Neural cell (in vitro differentiated cells): ENCODE results near the gene UBE2I. TPM values are rescaled to one million over a fixed set of nuclear protein-coding genes. Genes with fewer than 3 reads are reported as not detected.

ENCODE experiments used
- H2AFZ ChIP-seq: fragments of 200-600, 300-800 bp; sonication (generic), shearing (Covaris generic); 2 replicates; pipeline ENCODE4 v1.6.0; 2014; ENCODE audit warnings: low read depth, mild to moderate bottlenecking, antibody characterized with exemption, low read length, moderate library complexity
- H3F3A ChIP-seq: fragments of 200-600 bp; shearing (Covaris generic); 2 replicates; pipeline ENCODE4 v1.6.1; 2016; ENCODE audit warnings: mild to moderate bottlenecking, moderate library complexity, mixed read lengths, antibody characterized with exemption, low read length; ENCODE audit not compliant: insufficient read depth, poor library complexity, severe bottlenecking
- H3K27ac ChIP-seq: fragments of 200-600, 300-800 bp; sonication (generic), shearing (Covaris generic); 2 replicates; pipeline ENCODE4 v1.5.1; 2014; ENCODE audit warnings: mild to moderate bottlenecking, low read length, moderate library complexity
- H3K27me3 ChIP-seq: fragments of 300-800, 200-600 bp; sonication (generic), shearing (Covaris generic); 2 replicates; pipeline ENCODE4 v1.6.0; 2014; ENCODE audit warnings: mild to moderate bottlenecking, low read depth, low read length, moderate library complexity; ENCODE audit not compliant: insufficient read depth
- H3K36me3 ChIP-seq: fragments of 300-800, 200-600 bp; sonication (generic), shearing (Covaris generic); 2 replicates; pipeline ENCODE4 v1.5.1; 2014; ENCODE audit warnings: mild to moderate bottlenecking, antibody characterized with exemption, low read length, moderate library complexity; ENCODE audit not compliant: insufficient read depth
- H3K4me2 ChIP-seq: fragments of 300-800, 200-600 bp; sonication (generic), shearing (Covaris generic); 2 replicates; pipeline ENCODE4 v1.6.0; 2014; ENCODE audit warnings: mild to moderate bottlenecking, low read length
- H3K4me3 ChIP-seq: fragments of 300-800, 200-600 bp; sonication (generic), shearing (Covaris generic); 2 replicates; pipeline ENCODE4 v1.5.1; 2014; ENCODE audit warnings: mild to moderate bottlenecking, low read length, moderate library complexity
- H3K79me2 ChIP-seq: fragments of 200-600 bp; shearing (Covaris generic); replicated peaks from 2 replicates; pipeline ENCODE4 v1.6.0; 2014; ENCODE audit warnings: mild to moderate bottlenecking, low read length, moderate library complexity; ENCODE audit not compliant: insufficient read depth
- H3K9ac ChIP-seq: fragments of 300-800, 200-600 bp; sonication (generic), shearing (Covaris generic); 2 replicates; pipeline ENCODE4 v1.6.1; 2016; ENCODE audit warnings: mild to moderate bottlenecking, low read length, mixed read lengths
- H3K9me2 ChIP-seq: fragments of 200-600 bp; shearing (Covaris generic); 2 replicates; pipeline ENCODE4 v1.6.1; 2016; ENCODE audit warnings: mild to moderate bottlenecking, low read length, mixed read lengths; ENCODE audit not compliant: insufficient read depth
- H3K9me3 ChIP-seq: fragments of 200-600, 300-800 bp; sonication (generic), shearing (Covaris generic); 2 replicates; pipeline ENCODE4 v1.6.1; 2016; ENCODE audit warnings: mild to moderate bottlenecking, mixed run types, low read length, moderate library complexity, mixed read lengths
- H4K20me1 ChIP-seq: fragments of 200-600 bp; shearing (Covaris generic); 2 replicates; pipeline ENCODE4 v1.6.1; 2016; ENCODE audit warnings: mild to moderate bottlenecking, mixed run types; ENCODE audit not compliant: insufficient read depth
- CTCF ChIP-seq: fragments of 450-650 bp; IDR thresholded peaks from 2 replicates; pipeline ENCODE4 v1.5.1; 2014; ENCODE audit warnings: antibody characterized with exemption, mild to moderate bottlenecking, moderate library complexity; ENCODE audit not compliant: poor library complexity, severe bottlenecking
- EP300 ChIP-seq: fragments of 450-650 bp; conservative IDR thresholded peaks from 2 replicates; pipeline ENCODE4 v1.6.1; 2014; ENCODE audit warnings: antibody characterized with exemption, mild to moderate bottlenecking, moderate library complexity; ENCODE audit not compliant: poor library complexity, severe bottlenecking
- EZH2 ChIP-seq: fragments of 200-600, 300-800 bp; shearing (Covaris generic), sonication (generic); IDR thresholded peaks from 2 replicates; pipeline ENCODE4 v1.6.1; 2014; ENCODE audit warnings: antibody characterized with exemption, low read length, borderline replicate concordance, mild to moderate bottlenecking; ENCODE audit not compliant: insufficient read depth, poor library complexity, severe bottlenecking
- MXI1 ChIP-seq: fragments of 450-650 bp; conservative IDR thresholded peaks from 2 replicates; pipeline ENCODE4 v1.6.1; 2014; ENCODE audit warnings: antibody characterized with exemption, mild to moderate bottlenecking; ENCODE audit not compliant: poor library complexity, severe bottlenecking
- POLR2AphosphoS5 ChIP-seq: IDR thresholded peaks from 2 replicates; pipeline ENCODE4 v1.6.1; 2012
- RAD21 ChIP-seq: fragments of 450-650 bp; conservative IDR thresholded peaks from 2 replicates; pipeline ENCODE4 v1.6.1; 2014; ENCODE audit warnings: antibody characterized with exemption, mild to moderate bottlenecking, moderate library complexity
- REST ChIP-seq: IDR thresholded peaks from 2 replicates; pipeline ENCODE4 v1.6.1; 2012; ENCODE audit warnings: borderline replicate concordance
- SMC3 ChIP-seq: fragments of 450-650 bp; conservative IDR thresholded peaks from 2 replicates; pipeline ENCODE4 v1.6.1; 2014; ENCODE audit warnings: antibody characterized with exemption, mild to moderate bottlenecking, moderate library complexity; ENCODE audit not compliant: poor library complexity
- TAF1 ChIP-seq: IDR thresholded peaks from 2 replicates; pipeline ENCODE4 v1.6.1; 2012; ENCODE audit warnings: low read depth
- polyA plus RNA-seq: library from polyadenylated mRNA; depleted of rRNA; stranded (reverse); fragments of >200 nt; gene quantifications from 2 replicates; pipeline ENCODE4 v1.2.3, GENCODE V29; 2014

UBE2I gene
- polyA plus RNA-seq, 1 donor from 2014 or later: 111 TPM

GRCh38 chr16:1274767-1275166 is 34.7 kb upstream of the UBE2I start:
- H3K4me2 ChIP-seq: no peak overlapping the region
- H3K27ac ChIP-seq: no peak overlapping the region
- TF ChIP-seq POLR2AphosphoS5: no peak
- no peak for TF ChIP-seq RAD21
- no peak for TF ChIP-seq EP300
- no peak for TF ChIP-seq TAF1
- no peak for TF ChIP-seq MXI1
- TF ChIP-seq REST: no peak
- no peak for TF ChIP-seq EZH2
- TF ChIP-seq CTCF: no peak
- no peak for TF ChIP-seq SMC3
- H4K20me1 ChIP-seq: no peaks in the 10 kb centered on the region
- H3K36me3 ChIP-seq: no peaks in the 10 kb centered on the region
- no peaks in the 10 kb centered on the region for H3K79me2 ChIP-seq
- H3K9me2 ChIP-seq: no peaks in the 10 kb centered on the region
- no peaks in the 10 kb centered on the region for H3F3A ChIP-seq
- H3K27me3 ChIP-seq: no peaks in the 10 kb centered on the region
- H3K9ac ChIP-seq: no peak overlapping the region
- H3K9me3 ChIP-seq: no peaks in the 10 kb centered on the region
- H3K4me3 ChIP-seq: no peak overlapping the region
- no peak overlapping the region for H2AFZ ChIP-seq

- Histone ChIP-seq H3K27me3 (no peaks in the 10 kb centered on the region), H3K79me2 (no peaks in the 10 kb centered on the region), H3K27ac (no peak overlapping the region), H3K4me3 (no peak overlapping the region), H3K9me3 (no peaks in the 10 kb centered on the region), H3F3A (no peaks in the 10 kb centered on the region), H3K9me2 (no peaks in the 10 kb centered on the region), H4K20me1 (no peaks in the 10 kb centered on the region), H3K9ac (no peak overlapping the region), H3K36me3 (no peaks in the 10 kb centered on the region), H2AFZ (no peak overlapping the region), H3K4me2 (no peak overlapping the region)
- no peak for TF ChIP-seq POLR2AphosphoS5
- TF ChIP-seq SMC3: no peak
- no peak for TF ChIP-seq REST
- TF ChIP-seq MXI1: no peak
- no peak for TF ChIP-seq TAF1
- TF ChIP-seq CTCF: no peak
- TF ChIP-seq EP300: no peak
- no peak for TF ChIP-seq RAD21
- TF ChIP-seq EZH2: no peak
These were observed 33.5 kb upstream of the UBE2I start for GRCh38 chr16:1275791-1276579.
